GM10847 (cell line): ENCODE data around the gene PCDH17.

ENCODE experiments used
- POLR2A ChIP-seq: IDR thresholded peaks from 2 replicates; pipeline ENCODE4 v1.6.1; 2011; ENCODE audit not compliant: insufficient read length; ENCODE audit errors: extremely low read depth

Gene PCDH17

DNA sequence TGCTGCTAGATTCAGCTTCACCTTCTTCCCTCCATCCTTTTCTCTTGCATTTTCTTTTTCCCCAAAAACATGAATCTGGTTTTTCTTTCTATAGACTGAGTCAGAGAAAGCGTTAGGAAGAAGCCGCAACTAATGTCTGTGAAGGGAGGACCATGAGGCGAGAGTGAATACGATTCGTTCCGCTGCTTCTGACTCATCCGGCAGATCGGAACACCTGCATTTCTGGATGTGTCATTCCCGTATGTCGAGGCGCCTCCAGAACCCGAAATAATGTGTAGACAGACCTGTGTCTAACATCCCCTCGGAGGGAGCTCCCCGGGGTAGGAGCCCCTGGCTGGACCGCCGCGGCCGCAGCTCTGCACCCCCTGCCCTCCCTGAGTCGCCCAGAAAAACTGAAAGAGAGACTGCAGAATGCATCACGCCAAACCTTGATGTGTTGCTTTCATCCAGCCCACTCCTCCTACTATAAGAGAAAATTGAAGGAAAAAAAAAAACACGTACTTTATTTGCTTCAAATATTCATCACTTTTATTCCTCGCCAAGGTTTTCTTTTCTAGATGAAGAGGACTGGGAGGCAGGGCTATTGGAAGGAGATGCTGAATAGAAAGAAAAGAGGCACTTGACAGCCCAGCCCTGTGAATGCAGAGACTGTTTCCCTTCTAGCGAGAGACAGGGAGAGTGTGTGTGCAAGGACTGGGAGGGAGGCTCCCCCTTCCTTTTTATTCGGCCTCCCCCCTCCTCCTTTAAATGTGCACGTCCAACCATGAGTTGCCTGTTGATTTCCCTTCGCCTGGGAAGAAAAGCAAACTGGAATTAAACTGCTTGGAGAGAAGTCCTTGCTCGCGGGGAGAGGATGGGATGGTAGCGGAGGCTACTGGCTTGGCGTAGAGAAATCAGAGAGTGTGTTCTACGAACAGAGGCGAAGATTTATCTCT is 616 bp upstream of the PCDH17 start:
- no peak for TF ChIP-seq POLR2A

DNA sequence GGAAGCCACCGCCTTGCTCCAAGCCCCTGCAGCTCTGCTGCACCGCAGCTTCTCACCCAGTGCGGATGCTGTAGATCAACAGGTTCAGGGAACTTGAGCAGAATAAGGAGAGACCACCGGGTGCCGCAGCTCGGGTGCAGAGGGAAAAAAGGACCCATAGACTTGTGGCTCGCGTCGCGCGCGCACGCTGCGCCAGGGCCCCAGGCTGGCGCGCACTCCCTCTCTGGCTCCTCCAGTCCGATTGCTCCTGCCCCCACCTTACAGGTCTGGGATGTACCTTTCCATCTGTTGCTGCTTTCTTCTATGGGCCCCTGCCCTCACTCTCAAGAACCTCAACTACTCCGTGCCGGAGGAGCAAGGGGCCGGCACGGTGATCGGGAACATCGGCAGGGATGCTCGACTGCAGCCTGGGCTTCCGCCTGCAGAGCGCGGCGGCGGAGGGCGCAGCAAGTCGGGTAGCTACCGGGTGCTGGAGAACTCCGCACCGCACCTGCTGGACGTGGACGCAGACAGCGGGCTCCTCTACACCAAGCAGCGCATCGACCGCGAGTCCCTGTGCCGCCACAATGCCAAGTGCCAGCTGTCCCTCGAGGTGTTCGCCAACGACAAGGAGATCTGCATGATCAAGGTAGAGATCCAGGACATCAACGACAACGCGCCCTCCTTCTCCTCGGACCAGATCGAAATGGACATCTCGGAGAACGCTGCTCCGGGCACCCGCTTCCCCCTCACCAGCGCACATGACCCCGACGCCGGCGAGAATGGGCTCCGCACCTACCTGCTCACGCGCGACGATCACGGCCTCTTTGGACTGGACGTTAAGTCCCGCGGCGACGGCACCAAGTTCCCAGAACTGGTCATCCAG is 964 bp downstream of the PCDH17 start:
- no peak for TF ChIP-seq POLR2A

DNA sequence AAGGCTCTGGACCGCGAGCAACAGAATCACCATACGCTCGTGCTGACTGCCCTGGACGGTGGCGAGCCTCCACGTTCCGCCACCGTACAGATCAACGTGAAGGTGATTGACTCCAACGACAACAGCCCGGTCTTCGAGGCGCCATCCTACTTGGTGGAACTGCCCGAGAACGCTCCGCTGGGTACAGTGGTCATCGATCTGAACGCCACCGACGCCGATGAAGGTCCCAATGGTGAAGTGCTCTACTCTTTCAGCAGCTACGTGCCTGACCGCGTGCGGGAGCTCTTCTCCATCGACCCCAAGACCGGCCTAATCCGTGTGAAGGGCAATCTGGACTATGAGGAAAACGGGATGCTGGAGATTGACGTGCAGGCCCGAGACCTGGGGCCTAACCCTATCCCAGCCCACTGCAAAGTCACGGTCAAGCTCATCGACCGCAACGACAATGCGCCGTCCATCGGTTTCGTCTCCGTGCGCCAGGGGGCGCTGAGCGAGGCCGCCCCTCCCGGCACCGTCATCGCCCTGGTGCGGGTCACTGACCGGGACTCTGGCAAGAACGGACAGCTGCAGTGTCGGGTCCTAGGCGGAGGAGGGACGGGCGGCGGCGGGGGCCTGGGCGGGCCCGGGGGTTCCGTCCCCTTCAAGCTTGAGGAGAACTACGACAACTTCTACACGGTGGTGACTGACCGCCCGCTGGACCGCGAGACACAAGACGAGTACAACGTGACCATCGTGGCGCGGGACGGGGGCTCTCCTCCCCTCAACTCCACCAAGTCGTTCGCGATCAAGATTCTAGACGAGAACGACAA is 1.8 kb downstream of the PCDH17 start:
- no peak for TF ChIP-seq POLR2A

DNA sequence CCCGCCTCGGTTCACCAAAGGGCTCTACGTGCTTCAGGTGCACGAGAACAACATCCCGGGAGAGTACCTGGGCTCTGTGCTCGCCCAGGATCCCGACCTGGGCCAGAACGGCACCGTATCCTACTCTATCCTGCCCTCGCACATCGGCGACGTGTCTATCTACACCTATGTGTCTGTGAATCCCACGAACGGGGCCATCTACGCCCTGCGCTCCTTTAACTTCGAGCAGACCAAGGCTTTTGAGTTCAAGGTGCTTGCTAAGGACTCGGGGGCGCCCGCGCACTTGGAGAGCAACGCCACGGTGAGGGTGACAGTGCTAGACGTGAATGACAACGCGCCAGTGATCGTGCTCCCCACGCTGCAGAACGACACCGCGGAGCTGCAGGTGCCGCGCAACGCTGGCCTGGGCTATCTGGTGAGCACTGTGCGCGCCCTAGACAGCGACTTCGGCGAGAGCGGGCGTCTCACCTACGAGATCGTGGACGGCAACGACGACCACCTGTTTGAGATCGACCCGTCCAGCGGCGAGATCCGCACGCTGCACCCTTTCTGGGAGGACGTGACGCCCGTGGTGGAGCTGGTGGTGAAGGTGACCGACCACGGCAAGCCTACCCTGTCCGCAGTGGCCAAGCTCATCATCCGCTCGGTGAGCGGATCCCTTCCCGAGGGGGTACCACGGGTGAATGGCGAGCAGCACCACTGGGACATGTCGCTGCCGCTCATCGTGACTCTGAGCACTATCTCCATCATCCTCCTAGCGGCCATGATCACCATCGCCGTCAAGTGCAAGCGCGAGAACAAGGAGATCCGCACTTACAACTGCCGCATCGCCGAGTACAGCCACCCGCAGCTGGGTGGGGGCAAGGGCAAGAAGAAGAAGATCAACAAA is 2.6 kb downstream of the PCDH17 start:
- no peak for TF ChIP-seq POLR2A

DNA sequence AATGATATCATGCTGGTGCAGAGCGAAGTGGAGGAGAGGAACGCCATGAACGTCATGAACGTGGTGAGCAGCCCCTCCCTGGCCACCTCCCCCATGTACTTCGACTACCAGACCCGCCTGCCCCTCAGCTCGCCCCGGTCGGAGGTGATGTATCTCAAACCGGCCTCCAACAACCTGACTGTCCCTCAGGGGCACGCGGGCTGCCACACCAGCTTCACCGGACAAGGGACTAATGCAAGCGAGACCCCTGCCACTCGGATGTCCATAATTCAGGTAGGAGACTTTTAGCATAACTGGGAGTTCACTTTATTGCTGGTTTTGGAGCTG is 3.3 kb downstream of the PCDH17 start:
- TF ChIP-seq POLR2A, result no peak

DNA sequence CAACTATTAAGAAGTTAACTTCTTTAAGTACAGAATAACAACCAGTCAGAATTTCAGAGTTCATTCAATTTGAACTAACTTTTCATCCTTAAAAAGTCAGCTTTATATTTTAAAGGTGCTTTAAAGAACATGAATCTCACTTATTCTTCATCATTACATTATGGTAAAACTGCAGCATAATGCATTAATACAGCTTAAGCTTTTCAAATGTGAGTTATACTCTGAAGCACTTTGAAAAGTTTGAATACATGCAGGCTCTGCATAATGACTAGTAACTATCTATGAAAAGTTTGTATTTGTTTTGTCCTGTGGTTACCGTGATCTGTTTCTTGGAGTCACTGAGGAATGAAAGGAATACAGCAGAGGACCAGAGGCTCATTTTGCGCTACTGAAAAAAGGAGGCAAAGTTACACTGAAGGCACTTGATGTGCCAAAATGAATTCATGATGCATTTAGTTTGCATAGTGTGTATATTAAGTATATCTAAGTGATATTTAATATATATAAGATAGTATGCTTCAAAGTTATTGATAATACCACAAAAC is 4.1 kb downstream of the PCDH17 start:
- TF ChIP-seq POLR2A, result no peak

DNA sequence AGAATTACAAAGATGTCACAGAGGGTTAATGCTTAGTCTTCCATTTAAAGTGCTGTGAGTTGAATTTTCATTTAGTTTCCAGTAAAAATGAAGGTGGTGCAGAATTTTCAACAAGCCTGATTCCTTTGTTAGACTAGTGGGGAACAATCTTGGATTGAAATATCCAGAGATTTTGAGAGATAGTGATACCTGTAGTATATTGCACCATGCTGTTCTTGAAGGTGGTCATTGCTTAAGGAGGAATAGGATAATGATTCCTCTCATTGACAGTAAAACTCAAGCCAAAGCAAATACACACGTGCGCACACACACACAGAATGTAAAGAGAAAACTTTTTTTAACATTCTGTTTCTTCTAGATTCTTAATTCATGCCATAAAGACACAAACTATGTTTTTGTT is 5.3 kb downstream of the PCDH17 start:
- no peak for TF ChIP-seq POLR2A

DNA sequence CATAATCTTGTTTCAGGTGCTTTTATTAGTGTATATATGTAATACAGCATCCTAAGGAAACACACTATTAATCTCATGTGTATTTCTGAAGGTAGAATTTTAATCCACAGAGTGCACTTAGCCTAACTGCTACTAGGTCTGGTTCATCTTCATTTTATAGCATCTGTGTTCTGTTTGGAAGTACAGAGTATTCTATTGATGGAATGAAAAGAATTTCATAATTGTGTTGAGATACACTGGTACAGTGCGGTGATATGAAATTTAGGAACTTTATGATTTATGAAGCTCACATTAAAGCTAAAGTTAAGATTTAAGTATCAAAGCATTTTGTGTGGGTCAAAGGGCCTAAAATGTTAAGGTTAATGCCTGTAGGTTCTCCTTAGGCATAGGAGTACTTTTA is 6.0 kb downstream of the PCDH17 start:
- TF ChIP-seq POLR2A, result no peak

DNA sequence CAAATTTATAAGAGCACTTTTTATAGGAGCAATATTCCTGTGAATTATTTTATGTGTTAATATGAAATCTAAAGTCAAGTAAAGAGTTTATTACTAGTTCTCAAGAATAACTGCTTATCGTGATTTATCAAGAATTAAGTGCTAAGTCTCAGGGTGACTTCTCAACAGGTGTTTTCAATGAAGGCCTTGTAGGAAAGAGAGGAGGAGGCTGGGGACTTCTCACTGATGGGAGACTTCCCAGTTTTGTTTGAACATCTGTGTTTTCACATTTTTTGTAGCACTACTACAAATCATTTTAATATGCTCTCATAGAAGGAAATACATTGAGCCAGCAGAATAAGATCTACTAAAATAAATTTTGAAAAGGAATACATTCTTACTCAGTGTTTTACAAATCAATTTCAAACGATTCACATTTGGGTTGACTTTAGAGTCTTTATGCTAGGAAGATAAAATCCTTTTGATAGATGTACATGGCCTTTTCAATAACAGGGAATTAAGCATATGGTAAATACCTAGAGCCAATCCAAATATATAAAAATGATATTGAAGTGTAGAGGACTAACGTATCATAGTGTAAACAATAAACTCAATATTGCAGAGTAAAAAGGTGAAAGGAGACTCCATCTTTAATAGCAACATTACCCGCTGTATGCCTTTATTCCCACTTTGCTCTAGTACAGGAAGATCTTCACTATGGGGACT is 6.8 kb downstream of the PCDH17 start:
- no peak for TF ChIP-seq POLR2A

DNA sequence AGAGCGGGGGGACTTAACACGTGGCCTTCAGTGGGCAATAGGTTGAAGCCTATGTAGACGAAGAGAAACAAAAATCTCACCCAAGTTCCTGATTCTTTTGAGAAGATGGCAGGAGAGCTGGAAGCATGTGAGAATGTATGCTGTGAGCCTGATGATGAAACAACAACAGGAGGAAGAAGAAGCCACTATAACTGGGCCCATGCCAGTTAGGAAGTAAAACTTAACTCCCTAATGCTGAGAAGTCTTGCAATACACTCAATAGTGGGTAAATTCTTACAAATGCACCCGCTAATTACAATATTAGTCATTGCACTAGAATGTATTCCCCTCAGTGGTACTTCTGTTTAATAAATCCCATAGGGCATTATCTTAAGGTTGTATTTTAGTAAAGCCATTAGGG is 9.1 kb downstream of the PCDH17 start:
- TF ChIP-seq POLR2A, result no peak

DNA sequence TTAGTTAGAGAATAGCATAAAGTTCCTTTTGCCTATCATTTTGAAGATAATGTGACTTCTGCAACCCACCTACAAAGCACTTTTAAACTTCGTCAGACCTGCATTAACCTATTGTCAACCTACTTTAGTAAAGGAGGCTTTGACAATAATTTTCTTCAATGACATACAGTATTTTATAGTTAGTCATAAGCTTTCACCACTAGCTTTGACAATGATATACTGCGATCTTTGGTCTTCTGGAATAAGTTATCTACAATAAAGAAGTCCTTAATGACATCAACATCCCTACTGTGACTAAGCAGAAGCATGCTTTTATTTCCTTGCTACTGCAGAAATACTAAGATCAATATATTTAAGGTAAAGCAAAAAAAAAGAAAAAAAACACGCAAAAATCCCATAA is 9.5 kb downstream of the PCDH17 start:
- TF ChIP-seq POLR2A, result no peak

DNA sequence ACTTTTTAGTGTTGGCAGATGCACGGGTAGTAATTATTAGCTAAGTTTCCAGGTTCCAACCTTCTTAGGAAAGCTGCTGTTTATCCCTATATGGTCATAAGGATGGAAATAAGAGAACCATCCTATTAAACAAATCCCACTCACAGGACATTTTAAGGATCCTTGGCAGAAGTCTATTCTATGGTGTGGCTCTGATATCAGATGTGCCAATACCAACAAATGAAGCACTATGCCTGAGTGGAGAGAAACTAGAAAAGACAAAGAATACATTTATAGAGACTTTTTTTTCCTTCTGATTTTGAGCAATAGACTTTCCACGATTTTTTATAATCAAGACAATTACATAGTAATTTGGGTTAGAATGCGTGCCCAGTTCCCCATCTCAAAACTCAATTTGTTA is 12.6 kb downstream of the PCDH17 start:
- TF ChIP-seq POLR2A, result no peak

DNA sequence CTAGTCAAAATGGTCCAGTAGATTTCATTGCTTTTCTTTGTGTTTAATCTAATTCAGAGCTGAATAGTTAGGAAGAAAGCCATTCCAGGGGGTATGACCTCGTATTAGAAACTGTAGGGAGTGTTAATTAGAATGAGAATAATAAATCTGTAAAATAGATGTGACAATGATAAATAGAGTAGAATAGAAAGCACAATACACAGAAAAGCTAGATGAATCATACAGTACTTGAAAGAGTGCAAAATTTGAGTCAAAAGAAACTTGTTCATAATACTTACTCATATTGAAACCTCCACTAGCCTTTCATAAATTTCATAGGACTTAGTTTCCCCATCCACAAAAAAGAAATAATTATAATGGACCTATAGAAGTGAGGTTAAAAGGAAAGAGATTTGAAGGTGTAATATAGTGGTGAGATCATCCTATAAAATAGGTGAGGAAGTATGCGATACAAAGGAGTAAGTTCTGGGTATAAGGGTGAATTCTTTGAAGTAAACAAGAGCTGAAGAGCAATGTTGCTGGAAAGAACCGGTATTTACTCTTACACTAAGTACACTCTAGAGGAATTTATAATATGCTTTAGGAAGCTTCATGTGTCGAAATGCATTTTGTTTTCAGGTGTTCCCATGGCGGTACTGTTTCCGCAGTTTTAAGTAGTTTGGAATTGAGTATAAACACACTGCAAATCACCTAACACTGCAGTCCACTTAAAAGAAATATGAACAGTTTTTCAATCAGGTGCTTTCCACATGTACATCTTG is 21.9 kb downstream of the PCDH17 start:
- no peak for TF ChIP-seq POLR2A

DNA sequence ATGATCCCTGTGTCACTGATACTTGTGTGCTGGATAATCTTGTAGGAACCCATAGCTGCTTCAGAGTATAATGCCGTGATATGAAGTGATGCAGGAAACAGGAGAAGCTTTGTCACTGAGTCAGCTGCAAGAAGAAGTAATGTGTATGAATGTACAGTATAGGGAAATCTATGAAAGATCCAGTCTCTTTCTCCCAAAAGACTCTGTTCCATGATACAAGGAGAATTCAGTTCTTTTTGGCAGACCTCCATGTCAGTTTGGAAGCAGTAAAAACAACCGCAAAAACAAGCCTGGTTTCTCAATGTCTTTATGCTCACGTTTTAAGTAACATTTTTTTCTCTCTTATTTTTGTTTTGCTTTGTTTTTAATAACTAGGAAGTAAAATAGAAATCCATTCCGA is 33.9 kb downstream of the PCDH17 start:
- TF ChIP-seq POLR2A, result no peak
